Liver (tissue), 3 donors: ENCODE data around the gene TAPBP.

Experiments used
- EGR1 ChIP-seq, 2 donors: IDR thresholded peaks; 2 replicates each; pipeline ENCODE4 v1.6.1; 2016 to 2018; ENCODE audit warnings: antibody characterized with exemption in 2 of 2, low read depth in 2 of 2
- GABPA ChIP-seq, 2 donors: IDR thresholded peaks in 1 of 2; conservative IDR thresholded peaks in 1 of 2; 2 replicates each; pipeline ENCODE4 v1.6.1; 2016; ENCODE audit warnings: antibody characterized with exemption in 2 of 2, mild to moderate bottlenecking in 1 of 2, moderate library complexity in 1 of 2
- JUND ChIP-seq, 2 donors: IDR thresholded peaks; 2 replicates each; pipeline ENCODE4 v1.6.1; 2016; ENCODE audit warnings: antibody characterized with exemption in 2 of 2
- NR2F2 ChIP-seq: IDR thresholded peaks from 2 replicates; pipeline ENCODE4 v1.6.1; 2016; ENCODE audit warnings: antibody characterized with exemption
- RAD21 ChIP-seq, 2 donors: IDR thresholded peaks; 2 replicates each; pipeline ENCODE4 v1.6.1; 2016; ENCODE audit warnings: antibody characterized with exemption in 2 of 2, mild to moderate bottlenecking in 2 of 2
- SP1 ChIP-seq: IDR thresholded peaks from 2 replicates; pipeline ENCODE4 v1.6.1; 2018; ENCODE audit warnings: antibody characterized with exemption, mild to moderate bottlenecking
- TAF1 ChIP-seq: conservative IDR thresholded peaks from 2 replicates; pipeline ENCODE4 v1.6.1; 2016; ENCODE audit warnings: antibody characterized with exemption, mild to moderate bottlenecking
- YY1 ChIP-seq: IDR thresholded peaks from 2 replicates; pipeline ENCODE4 v1.6.1; 2016; ENCODE audit warnings: antibody characterized with exemption, mild to moderate bottlenecking
- TF ChIP-seq, protein P1 (sequence below): fragments of 150-350 bp; IDR thresholded peaks from 2 replicates; pipeline ENCODE4 v1.5.1; 2017; ENCODE audit warnings: improper control_type of control experiment, low read depth, low read length; ENCODE audit not compliant: missing input control
- TF ChIP-seq, protein P2 (sequence below): IDR thresholded peaks from 2 replicates; pipeline ENCODE4 v1.6.1; 2016; ENCODE audit warnings: antibody characterized with exemption
- TF ChIP-seq, protein P3 (sequence below): IDR thresholded peaks from 2 replicates; pipeline ENCODE4 v1.6.1; 2016; ENCODE audit warnings: antibody characterized with exemption, mild to moderate bottlenecking
- TF ChIP-seq, protein P4 (sequence below): IDR thresholded peaks from 2 replicates; pipeline ENCODE4 v1.6.1; 2016; ENCODE audit warnings: antibody characterized with exemption
- TF ChIP-seq, protein P5 (sequence below): IDR thresholded peaks from 2 replicates; pipeline ENCODE4 v1.6.1; 2016; ENCODE audit warnings: antibody characterized with exemption
- donor health status: healthy.
- donor health status: healthy.

DNA sequence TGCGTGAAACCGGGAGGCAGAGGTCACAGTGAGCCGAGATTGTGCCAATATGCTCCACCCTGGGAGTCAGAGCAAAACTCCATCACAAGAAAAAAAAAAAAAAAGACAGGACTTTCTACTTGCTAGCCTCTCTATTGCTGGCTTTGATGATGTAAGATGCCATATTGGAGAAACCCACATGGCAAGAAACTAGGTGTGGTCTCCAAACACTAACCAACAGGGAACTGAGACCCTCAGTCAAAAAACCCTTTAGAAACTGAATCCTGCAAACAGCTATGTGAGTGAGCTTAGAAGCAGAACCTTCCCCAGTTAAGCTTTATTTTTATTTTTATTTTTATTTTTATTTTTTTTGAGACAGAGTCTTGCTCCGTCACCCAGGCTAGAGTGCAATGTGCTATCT, 22.0 kb upstream of the TAPBP start:
- TF ChIP-seq, protein P1, sequence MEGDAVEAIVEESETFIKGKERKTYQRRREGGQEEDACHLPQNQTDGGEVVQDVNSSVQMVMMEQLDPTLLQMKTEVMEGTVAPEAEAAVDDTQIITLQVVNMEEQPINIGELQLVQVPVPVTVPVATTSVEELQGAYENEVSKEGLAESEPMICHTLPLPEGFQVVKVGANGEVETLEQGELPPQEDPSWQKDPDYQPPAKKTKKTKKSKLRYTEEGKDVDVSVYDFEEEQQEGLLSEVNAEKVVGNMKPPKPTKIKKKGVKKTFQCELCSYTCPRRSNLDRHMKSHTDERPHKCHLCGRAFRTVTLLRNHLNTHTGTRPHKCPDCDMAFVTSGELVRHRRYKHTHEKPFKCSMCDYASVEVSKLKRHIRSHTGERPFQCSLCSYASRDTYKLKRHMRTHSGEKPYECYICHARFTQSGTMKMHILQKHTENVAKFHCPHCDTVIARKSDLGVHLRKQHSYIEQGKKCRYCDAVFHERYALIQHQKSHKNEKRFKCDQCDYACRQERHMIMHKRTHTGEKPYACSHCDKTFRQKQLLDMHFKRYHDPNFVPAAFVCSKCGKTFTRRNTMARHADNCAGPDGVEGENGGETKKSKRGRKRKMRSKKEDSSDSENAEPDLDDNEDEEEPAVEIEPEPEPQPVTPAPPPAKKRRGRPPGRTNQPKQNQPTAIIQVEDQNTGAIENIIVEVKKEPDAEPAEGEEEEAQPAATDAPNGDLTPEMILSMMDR, result no peak
- no peak for TF ChIP-seq RAD21 (IDR thresholded peaks at IDR 0.05)
- TF ChIP-seq, protein P2, sequence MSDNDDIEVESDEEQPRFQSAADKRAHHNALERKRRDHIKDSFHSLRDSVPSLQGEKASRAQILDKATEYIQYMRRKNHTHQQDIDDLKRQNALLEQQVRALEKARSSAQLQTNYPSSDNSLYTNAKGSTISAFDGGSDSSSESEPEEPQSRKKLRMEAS, result no peak
- TF ChIP-seq JUND (IDR thresholded peaks at IDR 0.05), result no peak
- TF ChIP-seq, protein P3, sequence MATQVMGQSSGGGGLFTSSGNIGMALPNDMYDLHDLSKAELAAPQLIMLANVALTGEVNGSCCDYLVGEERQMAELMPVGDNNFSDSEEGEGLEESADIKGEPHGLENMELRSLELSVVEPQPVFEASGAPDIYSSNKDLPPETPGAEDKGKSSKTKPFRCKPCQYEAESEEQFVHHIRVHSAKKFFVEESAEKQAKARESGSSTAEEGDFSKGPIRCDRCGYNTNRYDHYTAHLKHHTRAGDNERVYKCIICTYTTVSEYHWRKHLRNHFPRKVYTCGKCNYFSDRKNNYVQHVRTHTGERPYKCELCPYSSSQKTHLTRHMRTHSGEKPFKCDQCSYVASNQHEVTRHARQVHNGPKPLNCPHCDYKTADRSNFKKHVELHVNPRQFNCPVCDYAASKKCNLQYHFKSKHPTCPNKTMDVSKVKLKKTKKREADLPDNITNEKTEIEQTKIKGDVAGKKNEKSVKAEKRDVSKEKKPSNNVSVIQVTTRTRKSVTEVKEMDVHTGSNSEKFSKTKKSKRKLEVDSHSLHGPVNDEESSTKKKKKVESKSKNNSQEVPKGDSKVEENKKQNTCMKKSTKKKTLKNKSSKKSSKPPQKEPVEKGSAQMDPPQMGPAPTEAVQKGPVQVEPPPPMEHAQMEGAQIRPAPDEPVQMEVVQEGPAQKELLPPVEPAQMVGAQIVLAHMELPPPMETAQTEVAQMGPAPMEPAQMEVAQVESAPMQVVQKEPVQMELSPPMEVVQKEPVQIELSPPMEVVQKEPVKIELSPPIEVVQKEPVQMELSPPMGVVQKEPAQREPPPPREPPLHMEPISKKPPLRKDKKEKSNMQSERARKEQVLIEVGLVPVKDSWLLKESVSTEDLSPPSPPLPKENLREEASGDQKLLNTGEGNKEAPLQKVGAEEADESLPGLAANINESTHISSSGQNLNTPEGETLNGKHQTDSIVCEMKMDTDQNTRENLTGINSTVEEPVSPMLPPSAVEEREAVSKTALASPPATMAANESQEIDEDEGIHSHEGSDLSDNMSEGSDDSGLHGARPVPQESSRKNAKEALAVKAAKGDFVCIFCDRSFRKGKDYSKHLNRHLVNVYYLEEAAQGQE, result no peak
- no peak for TF ChIP-seq TAF1
- TF ChIP-seq SP1, result no peak
- no peak for TF ChIP-seq YY1
- no peak for TF ChIP-seq NR2F2
- TF ChIP-seq EGR1 (IDR thresholded peaks at IDR 0.05; ENCODE audit: low read depth in 2 of 2), result no peak
- TF ChIP-seq, protein P4, sequence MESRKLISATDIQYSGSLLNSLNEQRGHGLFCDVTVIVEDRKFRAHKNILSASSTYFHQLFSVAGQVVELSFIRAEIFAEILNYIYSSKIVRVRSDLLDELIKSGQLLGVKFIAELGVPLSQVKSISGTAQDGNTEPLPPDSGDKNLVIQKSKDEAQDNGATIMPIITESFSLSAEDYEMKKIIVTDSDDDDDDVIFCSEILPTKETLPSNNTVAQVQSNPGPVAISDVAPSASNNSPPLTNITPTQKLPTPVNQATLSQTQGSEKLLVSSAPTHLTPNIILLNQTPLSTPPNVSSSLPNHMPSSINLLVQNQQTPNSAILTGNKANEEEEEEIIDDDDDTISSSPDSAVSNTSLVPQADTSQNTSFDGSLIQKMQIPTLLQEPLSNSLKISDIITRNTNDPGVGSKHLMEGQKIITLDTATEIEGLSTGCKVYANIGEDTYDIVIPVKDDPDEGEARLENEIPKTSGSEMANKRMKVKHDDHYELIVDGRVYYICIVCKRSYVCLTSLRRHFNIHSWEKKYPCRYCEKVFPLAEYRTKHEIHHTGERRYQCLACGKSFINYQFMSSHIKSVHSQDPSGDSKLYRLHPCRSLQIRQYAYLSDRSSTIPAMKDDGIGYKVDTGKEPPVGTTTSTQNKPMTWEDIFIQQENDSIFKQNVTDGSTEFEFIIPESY, result no peak
- no peak for TF ChIP-seq GABPA (IDR thresholded peaks at IDR 0.05 in 1 of 2, conservative IDR thresholded peaks at IDR 0.05 in 1 of 2)
- TF ChIP-seq, protein P5, sequence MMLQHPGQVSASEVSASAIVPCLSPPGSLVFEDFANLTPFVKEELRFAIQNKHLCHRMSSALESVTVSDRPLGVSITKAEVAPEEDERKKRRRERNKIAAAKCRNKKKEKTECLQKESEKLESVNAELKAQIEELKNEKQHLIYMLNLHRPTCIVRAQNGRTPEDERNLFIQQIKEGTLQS, result no peak
